Skeletal muscle tissue (tissue), 4 donors: Measurements from ENCODE around the gene IRF4. TPM values are rescaled to one million over a fixed set of nuclear protein-coding genes. Genes with fewer than 3 reads are reported as not detected.
"Not testable (repeated sequence)": the region's sequence is repeated elsewhere in the genome, so short reads cannot be mapped to it uniquely, and the experiment has no call there.

Experiments
- H3K27ac ChIP-seq: one replicate; pipeline ENCODE4 v1.7.0; 2013; ENCODE audit warnings: mild to moderate bottlenecking, low read depth, low read length, inconsistent platforms
- H3K27me3 ChIP-seq, 3 donors: one replicate each; pipeline ENCODE4 v1.7.0; 2013; ENCODE audit warnings: low read length in 3 of 3; ENCODE audit not compliant: control insufficient read depth in 3 of 3, insufficient read depth in 3 of 3
- H3K36me3 ChIP-seq, 3 donors: one replicate each; pipeline ENCODE4 v1.7.0; 2013; ENCODE audit warnings: low read length in 3 of 3; ENCODE audit not compliant: control insufficient read depth in 3 of 3, insufficient read depth in 3 of 3
- H3K4me1 ChIP-seq, 3 donors: one replicate each; pipeline ENCODE4 v1.7.0; 2013; ENCODE audit warnings: low read length in 3 of 3, mild to moderate bottlenecking in 3 of 3; ENCODE audit not compliant: control insufficient read depth in 3 of 3, insufficient read depth in 3 of 3
- H3K4me3 ChIP-seq, 3 donors: one replicate each; pipeline ENCODE4 v1.7.0; 2013; ENCODE audit warnings: low read length in 3 of 3
- H3K9ac ChIP-seq, 3 donors: one replicate each; pipeline ENCODE4 v1.7.0; 2013; ENCODE audit warnings: low read length in 3 of 3, mild to moderate bottlenecking in 3 of 3, moderate library complexity in 2 of 3, low read depth in 1 of 3
- H3K9me3 ChIP-seq, 3 donors: one replicate each; pipeline ENCODE4 v1.7.0; 2013; ENCODE audit warnings: low read length in 3 of 3; ENCODE audit not compliant: control insufficient read depth in 3 of 3
- total RNA-seq: library from RNA; depleted of rRNA; stranded (reverse); fragments of >200 nt; gene quantifications from one replicate; pipeline ENCODE4 v1.2.3, GENCODE V29; 2014
- donor health status: Osteomylitis.

The IRF4 gene
- total RNA-seq, 1 donor from 2014 or later, result 3.1 TPM

DNA sequence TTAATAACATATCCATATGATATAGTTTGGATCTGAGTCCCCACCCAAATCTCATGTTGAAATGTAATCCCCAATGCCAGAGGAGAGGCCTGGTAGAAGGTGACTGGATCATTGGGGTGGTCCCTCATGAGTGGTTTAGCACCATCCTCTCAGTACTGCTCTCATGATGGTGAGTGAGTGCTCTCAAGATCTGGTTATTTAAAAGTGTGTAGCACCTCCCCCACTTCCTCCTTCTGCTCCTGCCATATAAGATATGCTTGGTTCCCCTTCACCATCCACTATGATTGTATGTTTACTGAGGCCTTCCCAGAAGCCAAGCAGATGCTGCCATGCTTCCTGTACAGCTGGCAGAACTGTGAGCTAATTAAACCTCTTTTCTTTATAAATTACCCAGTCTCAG is 22.9 kb downstream of the IRF4 start:
- H3K27me3 ChIP-seq, result peaks cover 0 to 8% (median 0%) of the 10 kb centered on the region in 3 donors
- no peaks in the 10 kb centered on the region for H3K4me1 ChIP-seq
- H3K36me3 ChIP-seq, result no peaks in the 10 kb centered on the region
- peaks cover 0 to 6% (median 0%) of the 10 kb centered on the region in 3 donors for H3K9me3 ChIP-seq
- no peak overlapping the region for H3K9ac ChIP-seq
- no peak overlapping the region for H3K4me3 ChIP-seq
- H3K27ac ChIP-seq, result no peak overlapping the region

DNA sequence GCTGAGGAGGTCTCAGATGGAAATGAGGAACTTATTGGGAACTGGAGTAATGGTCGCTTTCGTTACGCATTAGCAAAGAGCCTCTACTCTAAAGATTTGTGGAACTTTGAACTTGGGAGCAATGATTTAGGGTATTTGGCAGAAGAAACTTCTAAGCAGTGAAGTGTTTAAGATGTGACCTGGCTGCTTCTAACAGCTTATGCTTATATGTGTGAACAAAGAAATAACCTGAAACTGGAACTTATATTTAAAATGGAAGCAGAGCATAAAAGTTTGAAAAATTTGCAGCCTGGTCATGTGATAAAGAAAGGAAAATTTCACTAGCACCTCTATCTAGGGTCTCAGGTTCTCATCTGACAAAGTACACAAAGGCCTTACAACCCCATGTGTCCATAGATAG is 23.5 kb downstream of the IRF4 start:
- H3K9ac ChIP-seq, result no peak overlapping the region
- no peaks in the 10 kb centered on the region for H3K36me3 ChIP-seq
- H3K9me3 ChIP-seq, result peaks cover 0 to 6% (median 0%) of the 10 kb centered on the region in 3 donors
- peaks cover 0 to 8% (median 0%) of the 10 kb centered on the region in 3 donors for H3K27me3 ChIP-seq
- no peak overlapping the region for H3K27ac ChIP-seq
- no peak overlapping the region for H3K4me3 ChIP-seq
- no peaks in the 10 kb centered on the region for H3K4me1 ChIP-seq

DNA sequence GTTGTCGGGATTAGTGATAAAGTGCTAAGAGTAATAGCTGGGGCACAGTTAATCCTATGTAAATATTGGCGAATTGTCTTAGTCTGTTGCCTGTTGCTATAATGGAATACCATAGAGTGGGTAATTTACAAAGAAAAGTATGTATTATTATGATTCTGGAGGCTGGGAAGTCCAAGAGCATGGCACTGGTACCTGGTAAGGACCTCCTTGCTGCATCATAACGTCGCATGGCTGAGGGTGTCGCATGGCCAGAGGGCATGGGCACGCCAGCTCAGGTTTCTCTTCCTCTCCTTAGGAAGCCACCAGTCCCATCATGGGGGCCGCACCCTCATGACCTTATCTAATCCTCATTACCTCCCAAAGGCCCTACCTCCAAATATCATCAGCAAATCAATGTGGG is 29.7 kb downstream of the IRF4 start:
- H3K4me3 ChIP-seq, result no peak overlapping the region
- H3K4me1 ChIP-seq, result no peaks in the 10 kb centered on the region
- no peak overlapping the region for H3K27ac ChIP-seq
- peaks cover 0 to 5% (median 0%) of the 10 kb centered on the region in 3 donors for H3K9me3 ChIP-seq
- no peak overlapping the region for H3K9ac ChIP-seq
- H3K27me3 ChIP-seq, result no peaks in the 10 kb centered on the region
- no peaks in the 10 kb centered on the region for H3K36me3 ChIP-seq

- Histone ChIP-seq H3K4me1 (no peaks in the 10 kb centered on the region), H3K36me3 (no peaks in the 10 kb centered on the region)
Observed at GRCh38 chr6:422433-423054, 31.0 kb downstream of the IRF4 start.

GRCh38 chr6:423055-423798 is 31.7 kb downstream of the IRF4 start:
- no peak overlapping the region for H3K9ac ChIP-seq
- peaks cover 0 to 5% (median 0%) of the 10 kb centered on the region in 3 donors for H3K9me3 ChIP-seq
- no peak overlapping the region for H3K4me3 ChIP-seq
- no peak overlapping the region for H3K27ac ChIP-seq
- peaks cover 0 to 8% (median 0%) of the 10 kb centered on the region in 3 donors for H3K27me3 ChIP-seq
- no peaks in the 10 kb centered on the region for H3K4me1 ChIP-seq
- no peaks in the 10 kb centered on the region for H3K36me3 ChIP-seq

More at GRCh38 chr6:422433-423054, 31.0 kb downstream of the IRF4 start:
- H3K4me3 ChIP-seq, result no peak overlapping the region
- peaks cover 0 to 5% (median 0%) of the 10 kb centered on the region in 3 donors for H3K9me3 ChIP-seq
- H3K27me3 ChIP-seq, result peaks cover 0 to 1% (median 0%) of the 10 kb centered on the region in 3 donors
- no peak overlapping the region for H3K9ac ChIP-seq
- no peak overlapping the region for H3K27ac ChIP-seq

- H3K27me3 ChIP-seq, result peaks cover 3 to 14% (median 5%) of the 10 kb centered on the region in 3 donors
- H3K4me1 ChIP-seq, result no peaks in the 10 kb centered on the region
- no peak overlapping the region for H3K9ac ChIP-seq
- peaks cover 0 to 5% (median 0%) of the 10 kb centered on the region in 3 donors for H3K9me3 ChIP-seq
- H3K27ac ChIP-seq, result no peak overlapping the region
- H3K4me3 ChIP-seq, result no peak overlapping the region
- H3K36me3 ChIP-seq, result no peaks in the 10 kb centered on the region
Observed at GRCh38 chr6:423799-424345, 32.3 kb downstream of the IRF4 start.

DNA sequence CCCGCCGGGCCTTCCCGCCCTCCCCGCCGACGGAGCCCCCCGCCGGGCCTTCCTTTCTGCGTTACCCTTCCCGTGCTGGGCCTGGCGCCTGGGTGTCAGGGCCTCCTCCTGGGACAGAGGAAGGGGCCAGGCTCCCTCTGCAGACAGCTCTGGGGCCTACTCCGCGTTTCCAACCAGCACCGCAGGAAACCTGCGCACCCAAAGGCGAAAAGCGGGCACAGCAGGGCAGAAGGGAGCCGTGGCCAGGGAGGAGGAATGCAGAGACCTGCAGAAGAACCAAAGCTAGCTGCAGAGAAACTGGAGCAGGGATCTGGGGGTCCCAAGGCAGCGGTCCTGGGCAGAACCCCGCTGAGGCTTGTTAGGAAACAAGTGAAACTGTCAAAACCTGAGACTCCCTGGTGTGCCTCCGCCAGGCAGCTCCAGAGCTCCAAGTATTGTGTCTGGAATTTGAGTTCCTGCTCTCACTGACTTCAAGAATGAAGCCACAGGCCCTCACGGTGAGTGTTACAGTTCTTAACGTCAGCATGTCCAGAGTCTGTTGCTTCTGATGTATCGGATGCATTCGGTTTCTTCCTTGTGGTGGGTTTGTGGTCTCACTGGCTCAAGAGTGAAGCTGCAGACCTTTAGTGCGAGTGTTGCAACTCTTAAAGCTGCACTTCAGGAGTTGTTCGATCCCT is 33.3 kb downstream of the IRF4 start:
- H3K4me1 ChIP-seq, result no peaks in the 10 kb centered on the region
- H3K9ac ChIP-seq, result no peak overlapping the region
- H3K27me3 ChIP-seq, result peaks cover 3 to 14% (median 5%) of the 10 kb centered on the region in 3 donors
- peaks cover 0 to 5% (median 0%) of the 10 kb centered on the region in 3 donors for H3K9me3 ChIP-seq
- no peak overlapping the region for H3K27ac ChIP-seq
- H3K36me3 ChIP-seq, result no peaks in the 10 kb centered on the region
- H3K4me3 ChIP-seq, result no peak overlapping the region

GRCh38 chr6:425418-425788 is 33.9 kb downstream of the IRF4 start:
- H3K4me1 ChIP-seq, H3K9ac ChIP-seq, H3K27ac ChIP-seq, H3K4me3 ChIP-seq, H3K36me3 ChIP-seq, H3K9me3 ChIP-seq: not testable (repeated sequence)
- peaks cover 3 to 14% (median 5%) of the 10 kb centered on the region in 3 donors for H3K27me3 ChIP-seq

- H3K9ac ChIP-seq, H3K27ac ChIP-seq, H3K4me1 ChIP-seq, H3K9me3 ChIP-seq, H3K36me3 ChIP-seq, H3K4me3 ChIP-seq: not testable (repeated sequence)
- H3K27me3 ChIP-seq, result peaks cover 3 to 14% (median 5%) of the 10 kb centered on the region in 3 donors
Observed at GRCh38 chr6:426198-426738, 34.7 kb downstream of the IRF4 start.
